ENCODE results near the gene TMEM234.

TMEM234 gene

GRCh38 chr1:32257227-32257508 lies 35.0 kb upstream of the TMEM234 start:
- no peaks in the 10 kb centered on the region for H3K27me3 ChIP-seq (replicated peaks)
- no peaks in the 10 kb centered on the region for H3K36me3 ChIP-seq (replicated peaks)
- no peak overlapping the region for H3K27ac ChIP-seq
- TF ChIP-seq, protein P1, sequence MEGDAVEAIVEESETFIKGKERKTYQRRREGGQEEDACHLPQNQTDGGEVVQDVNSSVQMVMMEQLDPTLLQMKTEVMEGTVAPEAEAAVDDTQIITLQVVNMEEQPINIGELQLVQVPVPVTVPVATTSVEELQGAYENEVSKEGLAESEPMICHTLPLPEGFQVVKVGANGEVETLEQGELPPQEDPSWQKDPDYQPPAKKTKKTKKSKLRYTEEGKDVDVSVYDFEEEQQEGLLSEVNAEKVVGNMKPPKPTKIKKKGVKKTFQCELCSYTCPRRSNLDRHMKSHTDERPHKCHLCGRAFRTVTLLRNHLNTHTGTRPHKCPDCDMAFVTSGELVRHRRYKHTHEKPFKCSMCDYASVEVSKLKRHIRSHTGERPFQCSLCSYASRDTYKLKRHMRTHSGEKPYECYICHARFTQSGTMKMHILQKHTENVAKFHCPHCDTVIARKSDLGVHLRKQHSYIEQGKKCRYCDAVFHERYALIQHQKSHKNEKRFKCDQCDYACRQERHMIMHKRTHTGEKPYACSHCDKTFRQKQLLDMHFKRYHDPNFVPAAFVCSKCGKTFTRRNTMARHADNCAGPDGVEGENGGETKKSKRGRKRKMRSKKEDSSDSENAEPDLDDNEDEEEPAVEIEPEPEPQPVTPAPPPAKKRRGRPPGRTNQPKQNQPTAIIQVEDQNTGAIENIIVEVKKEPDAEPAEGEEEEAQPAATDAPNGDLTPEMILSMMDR (IDR thresholded peaks at IDR 0.05; ENCODE audit: low read depth, low read length, missing control alignments) = no peak
- no peak for DNase-seq
- in situ Hi-C loops (cut with HindIII; ENCODE audit: low pct_ligation_motif_present, low sequenced_read_pairs) = no loop called here
- H3K4me3 ChIP-seq (ENCODE audit: low read depth, low read length) = no peak overlapping the region

DNA sequence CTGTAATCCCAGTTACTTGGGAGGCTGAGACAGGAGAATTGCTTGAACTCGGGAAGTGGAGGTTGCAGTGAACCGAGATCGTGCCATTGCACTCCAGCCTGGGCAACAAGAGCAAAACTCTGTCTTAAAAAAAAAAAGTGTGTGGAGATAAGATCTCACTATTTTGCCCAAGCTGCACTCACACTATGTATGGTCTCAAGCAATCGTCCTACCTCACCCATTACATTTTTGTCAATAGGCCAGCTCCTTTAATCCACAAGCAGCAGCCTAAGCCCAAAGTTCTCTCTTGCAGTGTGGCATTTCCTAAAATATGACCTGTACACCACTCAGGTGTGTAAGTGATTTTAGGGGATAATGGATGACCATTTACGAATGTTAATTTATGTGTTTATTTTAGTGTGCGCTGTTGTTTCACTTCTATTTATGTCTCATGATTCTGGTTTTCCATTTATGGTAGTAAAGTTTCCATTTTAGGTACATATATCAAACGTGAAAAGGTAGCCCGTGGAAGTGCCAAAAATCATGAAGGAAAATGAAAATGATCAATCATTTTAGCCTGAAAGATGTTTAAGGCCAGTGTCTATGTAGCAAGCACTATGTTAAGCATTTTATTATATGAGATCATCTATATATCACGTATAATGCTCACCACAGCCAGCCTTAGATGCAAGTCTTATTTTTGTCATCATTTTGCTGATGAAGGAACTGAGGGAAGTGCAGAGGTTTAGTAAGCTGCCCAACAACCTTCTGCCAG lies 34.5 kb upstream of the TMEM234 start:
- DNase-seq = no peak
- TF ChIP-seq, protein P1 (IDR thresholded peaks at IDR 0.05; ENCODE audit: low read depth, low read length, missing control alignments) = no peak
- H3K27ac ChIP-seq = no peak overlapping the region
- no peaks in the 10 kb centered on the region for H3K36me3 ChIP-seq (replicated peaks)
- no peaks in the 10 kb centered on the region for H3K27me3 ChIP-seq (replicated peaks)
- no peak overlapping the region for H3K4me3 ChIP-seq (ENCODE audit: low read depth, low read length)
- in situ Hi-C loops (cut with HindIII; ENCODE audit: low pct_ligation_motif_present, low sequenced_read_pairs) = no loop called here

- Histone ChIP-seq H3K4me3 (ENCODE audit: low read depth, low read length) (no peak overlapping the region), H3K36me3 (replicated peaks) (no peaks in the 10 kb centered on the region), H3K27me3 (replicated peaks) (no peaks in the 10 kb centered on the region), H3K27ac (no peak overlapping the region)
- in situ Hi-C loops (cut with HindIII; ENCODE audit: low pct_ligation_motif_present, low sequenced_read_pairs) = no loop called here
- TF ChIP-seq, protein P1 (IDR thresholded peaks at IDR 0.05; ENCODE audit: low read depth, low read length, missing control alignments) = no peak
- DNase-seq = no peak
These were observed 33.2 kb upstream of the TMEM234 start for GRCh38 chr1:32255072-32256071.

GRCh38 chr1:32250893-32251716 lies 29.0 kb upstream of the TMEM234 start, which contains the start of gene LCK:
Gene LCK (plus strand): TSS chr1:32251265. CDS start chr1:32274330, 23,065 bp downstream.
- in situ Hi-C loops (cut with HindIII; ENCODE audit: low pct_ligation_motif_present, low sequenced_read_pairs) = no loop called here
- no peaks in the 10 kb centered on the region for H3K36me3 ChIP-seq (replicated peaks)
- no peaks in the 10 kb centered on the region for H3K27me3 ChIP-seq (replicated peaks)
- no peak for DNase-seq
- TF ChIP-seq, protein P1 (IDR thresholded peaks at IDR 0.05; ENCODE audit: low read depth, low read length, missing control alignments) = no peak
- H3K4me3 ChIP-seq (ENCODE audit: low read depth, low read length) = no peak within 1 kb of the TSS
- no peak within 1 kb of the TSS for H3K27ac ChIP-seq

- DNase-seq = no peak
- in situ Hi-C loops (cut with HindIII; ENCODE audit: low pct_ligation_motif_present, low sequenced_read_pairs) = no loop called here
- TF ChIP-seq, protein P1 (IDR thresholded peaks at IDR 0.05; ENCODE audit: low read depth, low read length, missing control alignments) = no peak
- no peak overlapping the region for H3K4me3 ChIP-seq (ENCODE audit: low read depth, low read length)
- H3K27me3 ChIP-seq (replicated peaks) = no peaks in the 10 kb centered on the region
- no peak overlapping the region for H3K27ac ChIP-seq
- no peaks in the 10 kb centered on the region for H3K36me3 ChIP-seq (replicated peaks)
These were observed 27.8 kb upstream of the TMEM234 start for GRCh38 chr1:32249831-32250525.
